Stromal cell of bone marrow (primary cell): ENCODE measurements around the gene PEX10.

Experiments
- DNase-seq: peaks from one replicate; pipeline ENCODE4 v3.0.0-alpha.2; 2012; ENCODE audit warnings: low read depth

The PEX10 gene

GRCh38 chr1:2388004-2388913 is 24.1 kb downstream of the PEX10 start:
- DNase-seq = no peak

GRCh38 chr1:2386636-2387611 is 25.4 kb downstream of the PEX10 start:
- DNase-seq = no peak

GRCh38 chr1:2385606-2386280 is 26.6 kb downstream of the PEX10 start:
- no peak for DNase-seq

- DNase-seq = no peak
Observed at GRCh38 chr1:2384941-2385481, 27.4 kb downstream of the PEX10 start.

- no peak for DNase-seq
Observed at GRCh38 chr1:2384130-2384860, 28.1 kb downstream of the PEX10 start.

GRCh38 chr1:2383576-2383975 is 28.8 kb downstream of the PEX10 start:
- no peak for DNase-seq

- no peak for DNase-seq
Observed at GRCh38 chr1:2382621-2383361, 29.6 kb downstream of the PEX10 start.

GRCh38 chr1:2381741-2382620 is 30.4 kb downstream of the PEX10 start:
- peak; percentile 58 for DNase-seq

- DNase-seq = no peak
Observed at GRCh38 chr1:2380816-2381591, 31.4 kb downstream of the PEX10 start.

GRCh38 chr1:2379733-2380404 is 32.5 kb downstream of the PEX10 start:
- no peak for DNase-seq

GRCh38 chr1:2378956-2379732 is 33.2 kb downstream of the PEX10 start:
- no peak for DNase-seq

GRCh38 chr1:2378441-2378851 is 33.9 kb downstream of the PEX10 start:
- no peak for DNase-seq

- DNase-seq = no peak
Observed at GRCh38 chr1:2377751-2378440, 34.5 kb downstream of the PEX10 start.

GRCh38 chr1:2376931-2377672 is 35.3 kb downstream of the PEX10 start:
- DNase-seq = no peak

GRCh38 chr1:2376261-2376741 is 36.1 kb downstream of the PEX10 start:
- DNase-seq = no peak

GRCh38 chr1:2375923-2376260 is 36.5 kb downstream of the PEX10 start:
- DNase-seq = no peak
